ENCODE results near the gene GSK3B. TPM values are rescaled to one million over a fixed set of nuclear protein-coding genes. Genes with fewer than 3 reads are reported as not detected.

GSK3B gene
- total RNA-seq, 1 experiment from 2014 or later: 50.0 TPM

GRCh38 chr3:119967353-119968006 lies 126.8 kb downstream of the GSK3B start:
- no peak for DNase-seq (ENCODE audit: low read depth, low spot score)
- intact Hi-C loops (cut with micrococcal nuclease): no loop called here
- no peak overlapping the region for H3K4me2 ChIP-seq (ENCODE audit: low read length)
- ChIA-PET POLR2A (no interaction called here), CTCF (no interaction called here), RAD21 (ENCODE audit: low non-redundant PET in 1 of 2, low total read pairs in 2 of 2, uncharacterized antibody in 2 of 2, unreplicated experiment in 2 of 2) (no interaction called here)
- H3K27me3 ChIP-seq (ENCODE audit: insufficient read depth, low read length): no peaks in the 10 kb centered on the region
- TF ChIP-seq CTCF (IDR thresholded peaks at IDR 0.05 in 2 of 3, conservative IDR thresholded peaks at IDR 0.05 in 1 of 3; ENCODE audit: borderline replicate concordance in 1 of 3, insufficient read depth in 1 of 3, low read depth in 2 of 3, low read length in 2 of 3) (no peak), CBX3 (IDR thresholded peaks at IDR 0.05; ENCODE audit: low read depth) (no peak), ATF3 (IDR thresholded peaks at IDR 0.05) (no peak), SIN3A (IDR thresholded peaks at IDR 0.05; ENCODE audit: low read depth) (no peak), ELF1 (IDR thresholded peaks at IDR 0.05; ENCODE audit: borderline replicate concordance, low read depth) (no peak), ZBTB33 (IDR thresholded peaks at IDR 0.05; ENCODE audit: extremely low read depth, insufficient replicate concordance, low read length) (no peak), SRF (IDR thresholded peaks at IDR 0.05; ENCODE audit: low read depth) (no peak), EZH2 (IDR thresholded peaks at IDR 0.05) (no peak), YY1 (IDR thresholded peaks at IDR 0.05; ENCODE audit: extremely low read depth, insufficient replicate concordance, low read depth, low read length) (no peak), JUND (IDR thresholded peaks at IDR 0.05) (no peak), TCF7L2 (IDR thresholded peaks at IDR 0.05; ENCODE audit: borderline replicate concordance, extremely low read depth, insufficient read depth, insufficient read length) (no peak), CEBPB (IDR thresholded peaks at IDR 0.05; ENCODE audit: low read depth) (no peak), POLR2A (IDR thresholded peaks at IDR 0.05; ENCODE audit: borderline replicate concordance, extremely low read depth, insufficient read depth, insufficient read length) (no peak), EGR1 (IDR thresholded peaks at IDR 0.05; ENCODE audit: low read depth) (no peak), POLR2AphosphoS5 (IDR thresholded peaks at IDR 0.05; ENCODE audit: low read depth, low read length) (no peak), ZNF274 (IDR thresholded peaks at IDR 0.05; ENCODE audit: low read depth, low read length) (no peak), ZFX (IDR thresholded peaks at IDR 0.05) (no peak), MAX (IDR thresholded peaks at IDR 0.05) (no peak), EZH2phosphoT487 (IDR thresholded peaks at IDR 0.05; ENCODE audit: borderline replicate concordance) (no peak)
- peaks cover 7% of the 10 kb centered on the region; the same call in 1 of the 2 replicates for H4K20me1 ChIP-seq (ENCODE audit: insufficient read depth)
- H2AFZ ChIP-seq (ENCODE audit: low read depth, low read length, poor library complexity, severe bottlenecking): no peak overlapping the region
- H3K9ac ChIP-seq (ENCODE audit: low read length): no peak overlapping the region
- no peak overlapping the region for H3K4me3 ChIP-seq (replicated peaks in 1 of 2; ENCODE audit: low read depth in 1 of 2, low read length in 2 of 2)
- peaks cover 68% of the 10 kb centered on the region for H3K79me2 ChIP-seq (ENCODE audit: insufficient read depth, low read length)
- no peak for ATAC-seq
- no peaks in the 10 kb centered on the region for H3K9me3 ChIP-seq (ENCODE audit: control insufficient read depth in 1 of 2, insufficient read depth in 1 of 2, low read depth in 1 of 2, low read length in 2 of 2)
- no peaks in the 10 kb centered on the region for H3K36me3 ChIP-seq (ENCODE audit: control insufficient read depth in 1 of 2, insufficient read depth in 2 of 2, low read length in 2 of 2)
- no peaks in the 10 kb centered on the region for H3K4me1 ChIP-seq (ENCODE audit: control insufficient read depth in 1 of 2, insufficient read depth in 2 of 2, low read length in 2 of 2)
- no peaks in the 10 kb centered on the region for H3K9me2 ChIP-seq (ENCODE audit: insufficient read depth)
- no peak overlapping the region for H3K27ac ChIP-seq (ENCODE audit: low read depth, low read length)
- no TSS peak for BruUV-seq (replicated peaks)

Measured in HCT116 (cell line).